ENCODE data around the gene FNDC10.

DNA sequence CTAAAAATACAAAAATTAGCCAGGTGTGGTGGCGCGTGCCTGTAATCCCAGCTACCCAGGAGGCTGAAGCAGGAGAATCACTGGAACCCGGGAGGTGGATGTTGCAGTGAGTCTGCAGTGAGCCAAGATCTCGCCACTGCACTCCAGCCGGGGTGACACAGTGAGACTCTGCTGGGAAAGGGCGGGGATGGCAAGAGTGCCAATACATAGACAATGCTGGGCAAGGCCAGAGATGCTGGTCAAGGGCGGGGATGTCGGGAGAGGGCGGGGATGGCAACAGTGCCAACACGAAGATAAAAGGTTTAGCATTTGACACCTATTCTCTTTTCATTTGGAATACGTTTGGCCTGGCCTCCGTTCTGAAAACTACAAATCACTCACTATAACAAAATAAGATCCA lies 36.2 kb downstream of the FNDC10 start:
- TF ChIP-seq EZH2phosphoT487 (IDR thresholded peaks at IDR 0.05): no peak
- TF ChIP-seq, protein P1, sequence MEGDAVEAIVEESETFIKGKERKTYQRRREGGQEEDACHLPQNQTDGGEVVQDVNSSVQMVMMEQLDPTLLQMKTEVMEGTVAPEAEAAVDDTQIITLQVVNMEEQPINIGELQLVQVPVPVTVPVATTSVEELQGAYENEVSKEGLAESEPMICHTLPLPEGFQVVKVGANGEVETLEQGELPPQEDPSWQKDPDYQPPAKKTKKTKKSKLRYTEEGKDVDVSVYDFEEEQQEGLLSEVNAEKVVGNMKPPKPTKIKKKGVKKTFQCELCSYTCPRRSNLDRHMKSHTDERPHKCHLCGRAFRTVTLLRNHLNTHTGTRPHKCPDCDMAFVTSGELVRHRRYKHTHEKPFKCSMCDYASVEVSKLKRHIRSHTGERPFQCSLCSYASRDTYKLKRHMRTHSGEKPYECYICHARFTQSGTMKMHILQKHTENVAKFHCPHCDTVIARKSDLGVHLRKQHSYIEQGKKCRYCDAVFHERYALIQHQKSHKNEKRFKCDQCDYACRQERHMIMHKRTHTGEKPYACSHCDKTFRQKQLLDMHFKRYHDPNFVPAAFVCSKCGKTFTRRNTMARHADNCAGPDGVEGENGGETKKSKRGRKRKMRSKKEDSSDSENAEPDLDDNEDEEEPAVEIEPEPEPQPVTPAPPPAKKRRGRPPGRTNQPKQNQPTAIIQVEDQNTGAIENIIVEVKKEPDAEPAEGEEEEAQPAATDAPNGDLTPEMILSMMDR (IDR thresholded peaks at IDR 0.05): no peak

All from neural progenitor cell (in vitro differentiated cells).